ENCODE measurements around the gene DNMT3L.

DNMT3L gene

DNA sequence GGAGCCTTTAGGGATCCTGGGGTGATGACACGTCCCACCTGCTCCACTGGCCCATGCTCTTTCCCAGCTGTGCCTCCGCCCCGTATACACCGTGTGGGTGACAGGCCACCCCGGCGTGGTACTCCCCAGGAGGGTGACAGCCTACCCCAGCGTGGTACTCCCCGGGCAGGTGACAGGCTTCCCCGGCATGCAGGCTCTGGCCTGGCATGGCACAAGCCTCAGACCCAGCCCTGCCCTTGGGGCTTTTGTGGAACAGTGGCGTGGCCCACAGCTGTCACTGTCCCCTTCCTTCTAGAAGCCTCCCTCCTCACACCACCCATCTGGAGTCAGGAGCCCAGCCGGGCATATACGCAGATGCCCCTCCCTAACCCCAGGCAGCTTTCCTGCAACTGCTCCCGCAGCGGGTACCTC is 33.5 kb upstream of the DNMT3L start:
- H3K4me3 ChIP-seq (ENCODE audit: low read depth, low read length): no peak overlapping the region
- TF ChIP-seq, protein P1, sequence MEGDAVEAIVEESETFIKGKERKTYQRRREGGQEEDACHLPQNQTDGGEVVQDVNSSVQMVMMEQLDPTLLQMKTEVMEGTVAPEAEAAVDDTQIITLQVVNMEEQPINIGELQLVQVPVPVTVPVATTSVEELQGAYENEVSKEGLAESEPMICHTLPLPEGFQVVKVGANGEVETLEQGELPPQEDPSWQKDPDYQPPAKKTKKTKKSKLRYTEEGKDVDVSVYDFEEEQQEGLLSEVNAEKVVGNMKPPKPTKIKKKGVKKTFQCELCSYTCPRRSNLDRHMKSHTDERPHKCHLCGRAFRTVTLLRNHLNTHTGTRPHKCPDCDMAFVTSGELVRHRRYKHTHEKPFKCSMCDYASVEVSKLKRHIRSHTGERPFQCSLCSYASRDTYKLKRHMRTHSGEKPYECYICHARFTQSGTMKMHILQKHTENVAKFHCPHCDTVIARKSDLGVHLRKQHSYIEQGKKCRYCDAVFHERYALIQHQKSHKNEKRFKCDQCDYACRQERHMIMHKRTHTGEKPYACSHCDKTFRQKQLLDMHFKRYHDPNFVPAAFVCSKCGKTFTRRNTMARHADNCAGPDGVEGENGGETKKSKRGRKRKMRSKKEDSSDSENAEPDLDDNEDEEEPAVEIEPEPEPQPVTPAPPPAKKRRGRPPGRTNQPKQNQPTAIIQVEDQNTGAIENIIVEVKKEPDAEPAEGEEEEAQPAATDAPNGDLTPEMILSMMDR (conservative IDR thresholded peaks at IDR 0.05; ENCODE audit: low read depth, low read length): no peak
- DNase-seq (ENCODE audit: low read depth): peak; percentile 26

DNA sequence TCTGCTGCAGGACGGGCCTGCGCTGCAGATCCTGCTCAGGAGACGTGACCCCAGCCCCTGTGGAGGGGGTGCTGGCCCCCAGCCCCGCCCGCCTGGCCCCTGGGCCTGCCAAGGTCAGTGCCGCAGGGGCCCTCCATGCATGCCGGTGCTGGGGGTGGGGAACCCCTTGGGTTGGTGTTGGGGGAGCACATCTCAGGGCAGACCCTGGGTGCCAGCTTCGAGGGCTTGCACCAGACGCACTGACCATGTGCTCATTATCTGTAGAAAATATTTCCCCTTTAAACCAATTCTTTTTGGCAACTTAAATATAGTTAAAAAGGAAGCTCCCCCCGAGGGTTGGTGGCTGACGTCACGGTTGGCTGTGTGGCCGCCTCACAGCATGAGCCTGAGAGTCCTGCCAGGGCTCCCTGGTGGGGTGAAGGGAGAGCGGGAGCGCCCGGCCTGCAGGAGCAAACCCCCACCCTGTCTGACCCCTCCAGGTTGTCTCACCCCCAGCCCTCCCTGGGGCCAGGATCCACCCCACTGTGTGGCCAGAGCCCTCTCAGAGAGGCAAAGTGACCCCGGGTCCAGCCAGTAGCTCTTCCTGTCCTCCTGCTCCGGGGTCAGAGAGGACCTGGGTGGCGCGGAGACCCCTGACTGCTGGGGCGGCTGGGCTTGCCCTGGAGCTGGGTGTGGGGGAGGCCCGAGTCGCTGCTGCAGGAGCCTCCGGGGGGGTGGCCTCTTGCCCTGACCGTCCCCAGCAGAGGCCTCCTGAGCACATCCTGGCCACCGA is 32.9 kb upstream of the DNMT3L start:
- TF ChIP-seq, protein P1 (conservative IDR thresholded peaks at IDR 0.05; ENCODE audit: low read depth, low read length): no peak
- no peak overlapping the region for H3K4me3 ChIP-seq (ENCODE audit: low read depth, low read length)
- peak; percentile 82 for DNase-seq (ENCODE audit: low read depth)

- TF ChIP-seq, protein P1 (conservative IDR thresholded peaks at IDR 0.05; ENCODE audit: low read depth, low read length): no peak
- H3K4me3 ChIP-seq (ENCODE audit: low read depth, low read length): no peak overlapping the region
- no peak for DNase-seq (ENCODE audit: low read depth)
Measured at GRCh38 chr21:44293551-44294231, 32.0 kb upstream of the DNMT3L start.

DNA sequence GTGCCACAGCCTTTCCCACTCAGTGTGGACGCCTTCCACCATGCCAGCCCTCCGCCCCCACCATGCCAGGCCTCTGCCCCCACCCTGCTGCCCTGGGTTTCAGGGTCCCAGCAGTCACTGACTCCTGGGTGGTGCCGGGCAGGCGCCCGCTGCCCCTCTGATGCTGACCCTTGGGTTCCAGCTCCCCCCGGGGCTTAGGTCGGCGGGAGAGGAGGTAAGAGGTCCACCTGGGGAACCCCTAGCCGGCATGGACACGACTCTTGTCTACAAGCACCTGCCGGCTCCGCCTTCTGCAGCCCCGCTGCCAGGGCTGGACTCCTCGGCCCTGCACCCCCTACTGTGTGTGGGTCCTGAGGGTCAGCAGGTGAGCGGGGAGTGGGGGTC is 31.1 kb upstream of the DNMT3L start:
- TF ChIP-seq, protein P1 (conservative IDR thresholded peaks at IDR 0.05; ENCODE audit: low read depth, low read length): no peak
- no peak for DNase-seq (ENCODE audit: low read depth)
- H3K4me3 ChIP-seq (ENCODE audit: low read depth, low read length): no peak overlapping the region

- DNase-seq (ENCODE audit: low read depth): no peak
- TF ChIP-seq, protein P1 (conservative IDR thresholded peaks at IDR 0.05; ENCODE audit: low read depth, low read length): no peak
- H3K4me3 ChIP-seq (ENCODE audit: low read depth, low read length): no peak overlapping the region
Measured at GRCh38 chr21:44291936-44292811, 30.5 kb upstream of the DNMT3L start.

GRCh38 chr21:44291078-44291935 is 29.6 kb upstream of the DNMT3L start:
- DNase-seq (ENCODE audit: low read depth): no peak
- TF ChIP-seq, protein P1 (conservative IDR thresholded peaks at IDR 0.05; ENCODE audit: low read depth, low read length): no peak
- no peak overlapping the region for H3K4me3 ChIP-seq (ENCODE audit: low read depth, low read length)
